Calu3 (cell line): ENCODE results near the gene RGS16. TPM values are rescaled to one million over a fixed set of nuclear protein-coding genes. Genes with fewer than 3 reads are reported as not detected.
"Not testable (repeated sequence)": the region's sequence is repeated elsewhere in the genome, so short reads cannot be mapped to it uniquely, and the experiment has no call there.

ENCODE experiments used
- BruUV-seq: library from RNA; stranded (reverse); fragments of 400-500 nt; replicated peaks from 2 replicates; lab custom pipeline; 2021; lab: Mats Ljungman, UMichigan
- CTCF ChIA-PET: fragments of 300-600 bp; sonication (Branson Sonifier 250); formaldehyde crosslinking; loops from one replicate; lab custom pipeline; 2022; ENCODE audit warnings: antibody characterized with exemption; lab: Charles Lee
- DNase-seq: peaks from one replicate; pipeline ENCODE4 v3.0.0; 2022
- H3K27ac Mint-ChIP-seq: one replicate; pipeline ENCODE4 v1.8.0; 2022; ENCODE audit warnings: mixed read lengths; ENCODE audit not compliant: unreplicated experiment
- H3K27me3 Mint-ChIP-seq: one replicate; pipeline ENCODE4 v1.8.0; 2022; ENCODE audit warnings: mixed read lengths; ENCODE audit not compliant: unreplicated experiment
- H3K36me3 Mint-ChIP-seq: one replicate; pipeline ENCODE4 v1.8.0; 2022; ENCODE audit warnings: mild to moderate bottlenecking, moderate library complexity, mixed read lengths; ENCODE audit not compliant: insufficient read depth, unreplicated experiment
- H3K4me1 Mint-ChIP-seq: one replicate; pipeline ENCODE4 v1.8.0; 2022; ENCODE audit warnings: mild to moderate bottlenecking, low read depth, mixed read lengths; ENCODE audit not compliant: unreplicated experiment
- H3K4me3 Mint-ChIP-seq: one replicate; pipeline ENCODE4 v1.8.0; 2022; ENCODE audit warnings: mild to moderate bottlenecking, low read depth, moderate library complexity, mixed read lengths; ENCODE audit not compliant: unreplicated experiment
- H3K9me3 Mint-ChIP-seq: one replicate; pipeline ENCODE4 v1.8.0; 2022; ENCODE audit warnings: low read depth, mixed read lengths; ENCODE audit not compliant: unreplicated experiment
- intact Hi-C: fragments of 100-400 bp; cut with micrococcal nuclease; formaldehyde crosslinking; loops from one replicate; pipeline ENCODE4 v1.10.0; 2022; ENCODE audit not compliant: unreplicated experiment
- total RNA-seq: library from RNA; stranded (reverse); gene quantifications from 2 replicates; pipeline ENCODE4 v1.2.3, GENCODE V29; 2022
- TF ChIP-seq, protein P1 (sequence below): fragments of 200-600 bp; IDR thresholded peaks from one replicate; pipeline ENCODE4 v1.8.0; 2022; ENCODE audit warnings: antibody characterized with exemption; ENCODE audit not compliant: unreplicated experiment

RGS16 gene
- total RNA-seq, 1 experiment from 2014 or later: 1.2 TPM

DNA sequence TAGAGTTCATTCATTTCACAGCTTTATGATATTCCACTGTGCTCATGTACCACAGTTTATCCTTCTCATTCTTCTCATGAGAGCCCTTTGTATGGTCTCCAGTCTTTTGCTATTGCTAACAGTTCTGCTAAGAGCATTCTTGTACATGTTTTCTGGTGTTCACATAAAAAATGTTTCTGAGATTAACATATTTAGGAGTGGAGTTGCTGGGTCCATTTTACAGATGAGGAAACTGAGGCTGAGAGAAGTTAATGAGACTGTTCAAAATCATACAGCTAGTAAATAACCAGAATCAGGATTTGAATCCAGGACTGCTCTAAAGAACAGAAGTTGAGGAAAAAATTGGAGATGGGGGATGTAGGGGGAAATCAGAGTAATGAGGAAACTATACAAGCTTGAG, 28.8 kb upstream of the RGS16 start:
- H3K27ac Mint-ChIP-seq: no peak overlapping the region
- H3K4me1 Mint-ChIP-seq: peaks cover 39% of the 10 kb centered on the region
- no peaks in the 10 kb centered on the region for H3K9me3 Mint-ChIP-seq
- TF ChIP-seq, protein P1, sequence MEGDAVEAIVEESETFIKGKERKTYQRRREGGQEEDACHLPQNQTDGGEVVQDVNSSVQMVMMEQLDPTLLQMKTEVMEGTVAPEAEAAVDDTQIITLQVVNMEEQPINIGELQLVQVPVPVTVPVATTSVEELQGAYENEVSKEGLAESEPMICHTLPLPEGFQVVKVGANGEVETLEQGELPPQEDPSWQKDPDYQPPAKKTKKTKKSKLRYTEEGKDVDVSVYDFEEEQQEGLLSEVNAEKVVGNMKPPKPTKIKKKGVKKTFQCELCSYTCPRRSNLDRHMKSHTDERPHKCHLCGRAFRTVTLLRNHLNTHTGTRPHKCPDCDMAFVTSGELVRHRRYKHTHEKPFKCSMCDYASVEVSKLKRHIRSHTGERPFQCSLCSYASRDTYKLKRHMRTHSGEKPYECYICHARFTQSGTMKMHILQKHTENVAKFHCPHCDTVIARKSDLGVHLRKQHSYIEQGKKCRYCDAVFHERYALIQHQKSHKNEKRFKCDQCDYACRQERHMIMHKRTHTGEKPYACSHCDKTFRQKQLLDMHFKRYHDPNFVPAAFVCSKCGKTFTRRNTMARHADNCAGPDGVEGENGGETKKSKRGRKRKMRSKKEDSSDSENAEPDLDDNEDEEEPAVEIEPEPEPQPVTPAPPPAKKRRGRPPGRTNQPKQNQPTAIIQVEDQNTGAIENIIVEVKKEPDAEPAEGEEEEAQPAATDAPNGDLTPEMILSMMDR: no peak
- BruUV-seq: no TSS peak
- CTCF ChIA-PET: no interaction called here
- no peaks in the 10 kb centered on the region for H3K36me3 Mint-ChIP-seq
- no peak for DNase-seq
- intact Hi-C loops: no loop called here
- H3K4me3 Mint-ChIP-seq: no peak overlapping the region
- peaks cover 9% of the 10 kb centered on the region for H3K27me3 Mint-ChIP-seq

DNA sequence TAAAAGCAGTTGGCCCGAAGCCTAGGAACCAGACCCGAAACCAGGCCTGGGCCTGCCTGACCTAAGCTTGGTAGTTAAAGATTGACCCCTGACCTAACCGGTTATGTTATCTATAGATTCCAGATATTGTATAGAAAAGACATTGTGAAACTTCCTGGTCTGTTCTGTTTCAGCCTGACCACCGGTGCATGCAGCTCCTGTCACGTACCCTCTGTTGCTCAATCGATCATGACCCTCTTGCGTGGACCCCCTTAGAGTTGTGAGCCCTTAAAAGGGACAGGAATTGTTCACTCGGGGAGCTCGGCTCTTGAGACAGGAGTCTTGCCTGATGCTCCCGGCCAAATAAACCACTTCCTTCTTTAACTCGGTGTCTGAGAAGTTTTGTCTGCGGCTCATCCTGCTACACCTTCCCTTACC, 28.3 kb upstream of the RGS16 start:
- Mint-ChIP-seq H3K4me3 (peak overlapping the region; percentile 3), H3K4me1 (peaks cover 39% of the 10 kb centered on the region)
- H3K36me3 Mint-ChIP-seq, H3K27me3 Mint-ChIP-seq, intact Hi-C loops, DNase-seq, H3K27ac Mint-ChIP-seq, BruUV-seq, H3K9me3 Mint-ChIP-seq: not testable (repeated sequence)
- CTCF ChIA-PET: interaction anchor here (1.0 kb wide), 1 partner anchor 31 kb away, joined by 3 read pairs; no protein-coding TSS in a partner anchor

DNA sequence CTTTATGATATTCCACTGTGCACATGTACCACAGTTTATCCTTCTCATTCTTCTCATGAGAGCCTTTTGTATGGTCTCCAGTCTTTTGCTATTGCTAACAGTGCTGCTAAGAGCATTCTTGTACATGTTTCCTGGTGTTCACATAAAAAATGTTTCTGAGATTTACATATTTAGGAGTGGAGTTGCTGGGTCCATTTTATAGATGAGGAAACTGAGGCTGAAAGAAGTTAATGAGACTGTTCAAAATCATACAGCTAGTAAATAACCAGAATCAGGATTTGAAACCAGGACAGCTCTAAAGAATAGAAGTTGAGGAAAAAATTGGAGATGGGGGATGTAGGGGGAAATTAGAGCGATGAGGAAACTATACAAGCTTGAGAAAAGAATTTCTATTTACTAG, 27.8 kb upstream of the RGS16 start:
- Mint-ChIP-seq H3K27me3 (peaks cover 9% of the 10 kb centered on the region), H3K4me3 (peak overlapping the region; percentile 3), H3K36me3 (no peaks in the 10 kb centered on the region), H3K4me1 (peaks cover 40% of the 10 kb centered on the region), H3K9me3 (no peaks in the 10 kb centered on the region), H3K27ac (no peak overlapping the region)
- intact Hi-C loops: no loop called here
- BruUV-seq: no TSS peak
- CTCF ChIA-PET: interaction anchor here (1.0 kb wide), 1 partner anchor 31 kb away, joined by 3 read pairs; no protein-coding TSS in a partner anchor
- TF ChIP-seq, protein P1: no peak
- DNase-seq: no peak

DNA sequence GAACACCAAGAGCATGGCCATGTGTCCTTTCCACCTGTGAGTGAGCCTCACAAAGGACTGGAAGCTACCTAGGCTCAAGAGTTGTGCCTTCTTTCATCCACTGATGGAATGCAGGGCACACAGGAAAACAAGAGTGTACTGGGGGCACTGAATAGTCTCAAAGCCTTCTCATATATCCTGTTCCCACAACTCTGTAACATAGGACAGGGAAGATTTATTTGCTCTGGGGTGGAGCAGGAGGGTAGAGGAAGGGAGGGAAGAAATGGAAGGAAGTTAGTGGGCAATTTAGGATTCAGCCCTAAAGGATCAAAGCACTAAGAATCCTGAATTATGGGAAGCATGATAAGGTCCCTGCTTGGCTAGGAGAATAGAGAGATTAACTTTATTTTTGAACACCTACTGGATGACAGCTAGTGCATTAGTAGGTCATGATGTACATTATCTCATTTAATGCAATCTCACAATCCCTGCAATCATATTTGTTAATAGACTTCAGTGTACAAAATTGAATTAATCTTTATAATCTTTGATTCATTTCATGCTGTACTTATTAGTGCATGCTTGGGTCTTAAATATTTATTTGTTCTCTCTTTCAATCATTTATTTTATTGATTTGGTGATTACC, 27.0 kb upstream of the RGS16 start:
- no TSS peak for BruUV-seq
- Mint-ChIP-seq H3K27me3 (peaks cover 8% of the 10 kb centered on the region), H3K4me3 (no peak overlapping the region), H3K9me3 (no peaks in the 10 kb centered on the region), H3K4me1 (peaks cover 48% of the 10 kb centered on the region), H3K27ac (no peak overlapping the region), H3K36me3 (no peaks in the 10 kb centered on the region)
- intact Hi-C loops: no loop called here
- TF ChIP-seq, protein P1: no peak
- DNase-seq: no peak
- CTCF ChIA-PET: no interaction called here

DNA sequence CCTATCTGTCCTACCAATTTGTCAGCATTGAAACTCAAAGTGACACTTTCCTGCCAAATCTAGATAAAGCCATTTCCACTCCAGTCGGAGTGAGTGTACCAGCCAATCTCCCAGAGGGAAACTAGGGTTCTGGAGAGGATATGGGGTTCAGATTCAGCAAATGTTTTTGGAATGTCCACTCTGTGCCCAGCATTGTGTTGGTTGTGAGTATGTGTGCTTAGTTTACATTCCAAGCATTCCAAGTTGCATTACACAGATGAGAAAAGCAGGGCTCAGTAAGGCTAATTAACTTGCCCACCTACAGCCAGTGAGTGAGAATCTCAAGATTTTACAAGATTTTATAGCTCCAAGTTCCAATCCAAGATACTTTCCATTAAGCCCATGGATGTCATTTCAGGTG, 26.4 kb upstream of the RGS16 start:
- intact Hi-C loops: no loop called here
- H3K36me3 Mint-ChIP-seq: no peaks in the 10 kb centered on the region
- peaks cover 49% of the 10 kb centered on the region for H3K4me1 Mint-ChIP-seq
- TF ChIP-seq, protein P1: no peak
- H3K27ac Mint-ChIP-seq: no peak overlapping the region
- CTCF ChIA-PET: no interaction called here
- H3K27me3 Mint-ChIP-seq: peaks cover 2% of the 10 kb centered on the region
- BruUV-seq: no TSS peak
- no peak for DNase-seq
- no peaks in the 10 kb centered on the region for H3K9me3 Mint-ChIP-seq
- H3K4me3 Mint-ChIP-seq: no peak overlapping the region
